GM12878 (cell line): ENCODE data around the gene DMWD. TPM values are rescaled to one million over a fixed set of nuclear protein-coding genes. Genes with fewer than 3 reads are reported as not detected.

Source experiments
- ATAC-seq: fragments of 200-7000 bp; cut with Tn5 transposase; 3 replicates; pipeline ENCODE4 v1.9.1; 2020; ENCODE audit warnings: mild to moderate bottlenecking, moderate library complexity
- BruUV-seq: library from RNA; stranded (reverse); fragments of 400-500 nt; replicated peaks from 2 replicates; lab custom pipeline; 2021; lab: Mats Ljungman, UMichigan
- CTCF ChIA-PET: fragments of 300-600 bp; sonication (Branson Sonifier 250); formaldehyde crosslinking; extraction: SDS; loops from one replicate; lab custom pipeline; 2021; ENCODE audit warnings: inconsistent platforms; lab: Yijun Ruan, JAX
- POLR2A ChIA-PET: fragments of 350-600 bp; formaldehyde crosslinking; extraction: SDS; loops from one replicate; lab custom pipeline; 2021; ENCODE audit warnings: inconsistent platforms; lab: Charles Lee
- RAD21 ChIA-PET: fragments of 300-600 bp; sonication (Branson Sonifier 250); formaldehyde crosslinking; loops from one replicate; lab custom pipeline; 2023; ENCODE audit warnings: antibody characterized with exemption; ENCODE audit not compliant: unreplicated experiment; lab: Charles Lee
- SMC1A ChIA-PET: fragments of 300-600 bp; sonication (Branson Sonifier 250); formaldehyde crosslinking; loops from one replicate; lab custom pipeline; 2023; ENCODE audit not compliant: unreplicated experiment, uncharacterized antibody; lab: Charles Lee
- DNase-seq: peaks from one replicate; pipeline ENCODE4 v3.0.0-alpha.2; 2011; ENCODE audit warnings: low read depth, low spot score
- FAIRE-seq: peaks from 3 replicates; lab custom pipeline; 2011; peaks lifted over from hg19 to GRCh38; lab: Jason Lieb, UNC
- H2AFZ ChIP-seq: 2 replicates; pipeline ENCODE4 v1.6.0; 2011; ENCODE audit warnings: low read depth, low read length, control low read depth; ENCODE audit not compliant: control insufficient read depth
- H3K27ac ChIP-seq: 2 replicates; pipeline ENCODE4 v1.5.1; 2011; ENCODE audit warnings: control low read depth; ENCODE audit not compliant: control insufficient read depth, insufficient read depth
- H3K27me3 ChIP-seq, 2 experiments: replicated peaks in 1 of 2; 2 replicates each; pipeline versions ENCODE4 v1.6.0 to v1.6.1; 2011; ENCODE audit warnings: low read length in 1 of 2; ENCODE audit not compliant: control insufficient read depth in 2 of 2, insufficient read depth in 2 of 2
- H3K36me3 ChIP-seq, 2 experiments: 2 replicates each; pipeline ENCODE4 v1.5.1; 2011; ENCODE audit warnings: low read length in 1 of 2; ENCODE audit not compliant: control insufficient read depth in 2 of 2, insufficient read depth in 2 of 2
- H3K4me1 ChIP-seq: 2 replicates; pipeline ENCODE4 v1.6.1; 2011; ENCODE audit warnings: mild to moderate bottlenecking, low read length, moderate library complexity, mixed read lengths; ENCODE audit not compliant: control insufficient read depth, insufficient read depth
- H3K4me2 ChIP-seq: 2 replicates; pipeline ENCODE4 v1.6.0; 2011; ENCODE audit warnings: control low read depth; ENCODE audit not compliant: control insufficient read depth, insufficient read depth
- H3K4me3 ChIP-seq: fragments of 200-600 bp; sonication (generic); 2 replicates; pipeline ENCODE4 v1.5.1; 2016
- H3K79me2 ChIP-seq: 2 replicates; pipeline ENCODE4 v1.6.0; 2011; ENCODE audit warnings: low read length; ENCODE audit not compliant: control insufficient read depth, insufficient read depth
- H3K9ac ChIP-seq: 2 replicates; pipeline ENCODE4 v1.8.0; 2011; ENCODE audit warnings: low read length, control low read depth, mixed read lengths; ENCODE audit not compliant: control insufficient read depth, insufficient read depth
- H3K9me3 ChIP-seq: replicated peaks from 3 replicates; pipeline ENCODE4 v1.5.1; 2011; ENCODE audit warnings: mild to moderate bottlenecking, low read length; ENCODE audit not compliant: control insufficient read depth, insufficient read depth
- H4K20me1 ChIP-seq: 2 replicates; pipeline ENCODE4 v1.6.0; 2011; ENCODE audit not compliant: control insufficient read depth, insufficient read depth
- ATF7 ChIP-seq: fragments of 450-650 bp; IDR thresholded peaks from 2 replicates; pipeline ENCODE4 v1.6.1; 2016; ENCODE audit warnings: low read depth, mild to moderate bottlenecking
- BHLHE40 ChIP-seq, 2 experiments: fragments of 450-650 bp in 1 of 2; IDR thresholded peaks; 2 replicates each; pipeline ENCODE4 v1.6.1; 2011 to 2017; ENCODE audit warnings: low read depth in 2 of 2, borderline replicate concordance in 1 of 2, improper control_type of control experiment in 1 of 2, low read length in 1 of 2, mild to moderate bottlenecking in 1 of 2
- CTCF ChIP-seq, 3 experiments: IDR thresholded peaks in 2 of 3; conservative IDR thresholded peaks in 1 of 3; 2 replicates each; pipeline ENCODE4 v1.5.1; 2011; ENCODE audit warnings: low read depth in 3 of 3, low read length in 3 of 3, mild to moderate bottlenecking in 3 of 3, control low read depth in 2 of 3, moderate library complexity in 2 of 3, inconsistent platforms in 1 of 3, mixed read lengths in 1 of 3; ENCODE audit not compliant: control insufficient read depth in 2 of 3, insufficient read depth in 1 of 3; ENCODE audit errors: extremely low read depth in 1 of 3
- ELK1 ChIP-seq: IDR thresholded peaks from 2 replicates; pipeline ENCODE4 v1.6.1; 2012; ENCODE audit warnings: low read depth, low read length, improper control_type of control experiment
- HCFC1 ChIP-seq: fragments of 150-350 bp; IDR thresholded peaks from 2 replicates; pipeline ENCODE4 v1.6.1; 2014; ENCODE audit warnings: low read length
- IKZF1 ChIP-seq: fragments of 450-650 bp; conservative IDR thresholded peaks from 2 replicates; pipeline ENCODE4 v1.6.1; 2017; ENCODE audit warnings: antibody characterized with exemption, mild to moderate bottlenecking
- IKZF2 ChIP-seq, 2 experiments: fragments of 450-650 bp; IDR thresholded peaks; 2 replicates each; pipeline ENCODE4 v1.6.1; 2017; ENCODE audit warnings: mild to moderate bottlenecking in 2 of 2, moderate library complexity in 2 of 2
- JUNB ChIP-seq: IDR thresholded peaks from 2 replicates; pipeline ENCODE4 v1.6.1; 2016; ENCODE audit warnings: antibody characterized with exemption, mild to moderate bottlenecking
- NBN ChIP-seq: fragments of 450-650 bp; IDR thresholded peaks from 2 replicates; pipeline ENCODE4 v1.6.1; 2016
- PKNOX1 ChIP-seq: fragments of 450-650 bp; IDR thresholded peaks from 2 replicates; pipeline ENCODE4 v1.6.1; 2016; ENCODE audit warnings: mild to moderate bottlenecking
- RAD21 ChIP-seq: IDR thresholded peaks from 2 replicates; pipeline ENCODE4 v1.6.1; 2011; ENCODE audit warnings: mild to moderate bottlenecking, low read depth, low read length, moderate library complexity; ENCODE audit not compliant: insufficient read depth
- RELA ChIP-seq: fragments of 450-650 bp; IDR thresholded peaks from 2 replicates; pipeline ENCODE4 v1.8.0; 2014; ENCODE audit warnings: borderline replicate concordance; ENCODE audit not compliant: partially characterized antibody
- SMARCA5 ChIP-seq: fragments of 450-650 bp; IDR thresholded peaks from 2 replicates; pipeline ENCODE4 v1.6.1; 2017; ENCODE audit warnings: mild to moderate bottlenecking
- SMC3 ChIP-seq: IDR thresholded peaks from 2 replicates; pipeline ENCODE4 v1.6.1; 2011; ENCODE audit warnings: low read length, improper control_type of control experiment, borderline replicate concordance
- SRF ChIP-seq, 2 experiments: IDR thresholded peaks; 2 replicates each; pipeline ENCODE4 v1.6.1; 2011; ENCODE audit warnings: low read depth in 2 of 2, low read length in 2 of 2, mild to moderate bottlenecking in 1 of 2, moderate library complexity in 1 of 2
- TCF12 ChIP-seq: IDR thresholded peaks from 2 replicates; pipeline ENCODE4 v1.6.1; 2011; ENCODE audit warnings: low read depth, mild to moderate bottlenecking, low read length
- TCF3 ChIP-seq: IDR thresholded peaks from 2 replicates; pipeline ENCODE4 v1.6.1; 2012; ENCODE audit warnings: low read depth, mild to moderate bottlenecking, low read length, borderline replicate concordance; ENCODE audit not compliant: insufficient read depth
- YY1 ChIP-seq: IDR thresholded peaks from 2 replicates; pipeline ENCODE4 v1.6.1; 2011; ENCODE audit warnings: low read depth, mild to moderate bottlenecking, low read length
- WGBS: methylation state at CpG from one replicate; pipeline ENCODE4 v1.1.6; 2016; ENCODE audit warnings: low lambda C conversion rate; ENCODE audit not compliant: insufficient replicate concordance, insufficient coverage; ENCODE audit errors: missing lambda C conversion rate; 5-methylcytosine and 5-hydroxymethylcytosine counted together
- in situ Hi-C: fragments of 300-500 bp; cut with MboI; formaldehyde crosslinking; loops from 9 replicates; pipeline ENCODE4 v1.14.3; 2018; ENCODE audit warnings: mixed read lengths
- intact Hi-C: fragments of 100-400 bp; cut with micrococcal nuclease; formaldehyde crosslinking; loops from one replicate; pipeline ENCODE4 v1.14.2; 2022; ENCODE audit not compliant: unreplicated experiment
- polyA plus RNA-seq, 11 experiments: library from polyadenylated mRNA; depleted of rRNA in 4 of 11; unstranded in 6 of 11; stranded (reverse) in 5 of 11; fragments of >200 nt; fragmentation: Nextera tagmentation in 4 of 11; fragmentation: Illumina TruSeq in 1 of 11; extraction: Ambion mirVana in 4 of 11; extraction: Trizol in 1 of 11; gene quantifications; 1 replicate in 1 of 11; 2 replicates in 10 of 11; pipeline versions ENCODE4 v1.2.1 to v1.2.3, GENCODE V29; 2011 to 2016; ENCODE audit warnings: inconsistent platforms in 2 of 11, missing spikeins in 2 of 11, low read depth in 1 of 11
- total RNA-seq, 4 experiments: library from RNA; depleted of rRNA in 3 of 4; stranded (reverse); fragments of >200 nt in 3 of 4; fragmentation: Illumina TruSeq in 1 of 4; extraction: Trizol in 1 of 4; gene quantifications; 2 replicates each; pipeline versions ENCODE4 v1.2.1 to v1.2.3, GENCODE V29; 2013 to 2021

Gene DMWD
- total and polyA plus RNA-seq, 10 of the 15 experiments (the other 5 are each of a cell fraction or from before 2014, with no cell fraction given): 3.5 to 56.0 (median 11.6) TPM

- TF ChIP-seq NBN (peak; percentile 44; the same call in 1 of the 2 replicates), RAD21 (peak; percentile 39; the same call in 1 of the 2 replicates), TCF3 (peak; percentile 70; the same call in 1 of the 2 replicates), PKNOX1 (peak; percentile 57), TCF12 (peak; percentile 70; the same call in 1 of the 2 replicates), CTCF (IDR thresholded peaks at IDR 0.05 in 2 of 3, conservative IDR thresholded peaks at IDR 0.05 in 1 of 3; ENCODE audit: control insufficient read depth in 2 of 3, extremely low read depth in 1 of 3, insufficient read depth in 1 of 3, low read depth in 3 of 3, low read length in 3 of 3) (peak; percentile 75 to 91 (median 85)), SMC3 (peak; percentile 73; the same call in 1 of the 2 replicates), RELA (peak; percentile 48), HCFC1 (no peak), SMARCA5 (peak; percentile 28; the same call in 1 of the 2 replicates), ATF7 (0 out of 2 replicates have a peak, but pooled peaks have one; percentile 27), YY1 (0 out of 2 replicates have a peak, but pooled peaks have one; percentile 35), ELK1 (no peak), IKZF1 (peak; percentile 51), IKZF2 (IDR thresholded peaks at IDR 0.05) (peak; percentile 21 to 52; a peak in 2 of 4 replicates), JUNB (no peak), BHLHE40 (IDR thresholded peaks at IDR 0.05; ENCODE audit: borderline replicate concordance in 1 of 2, low read depth in 2 of 2, low read length in 1 of 2) (0 out of 4 replicates have a peak, but pooled peaks of 1 of the 2 experiments have one; percentile 25), SRF (IDR thresholded peaks at IDR 0.05; ENCODE audit: low read depth in 2 of 2, low read length in 2 of 2) (no peak)
- TF ChIP-seq, all 136 proteins: peak for 14
- BruUV-seq: no TSS peak
- H3K9me3 ChIP-seq: no peaks in the 10 kb centered on the region
- 0% methylated on average over 10 of the region's 10 CpGs for WGBS
- H3K4me3 ChIP-seq: no peak overlapping the region
- SMC1A ChIA-PET: interaction anchor here (0.7 to 2.5 kb wide), 9 partner anchors 18 to 114 kb away, joined by 3 to 24 read pairs (median 4); partner anchors contain the start of genes QPCTL, SIX5 and SNRPD2
- H3K27me3 ChIP-seq: no peaks in the 10 kb centered on the region
- no peaks in the 10 kb centered on the region for H3K79me2 ChIP-seq
- POLR2A ChIA-PET: interaction anchor here (0.6 to 2.0 kb wide), 6 partner anchors 29 to 286 kb away, joined by 3 to 9 read pairs (median 3); no protein-coding TSS in a partner anchor
- H3K9ac ChIP-seq: no peak overlapping the region
- in situ Hi-C loops (no loop called here), intact Hi-C loops (loop anchor here (2.0 kb wide), 1 partner anchor 28 kb away; no protein-coding TSS in a partner anchor)
- FAIRE-seq (peak; percentile 41), DNase-seq (peak; percentile 23), ATAC-seq (peak; percentile 93)
- H3K4me1 ChIP-seq: peaks cover 8% of the 10 kb centered on the region
- CTCF ChIA-PET: interaction anchor here (0.6 to 8.1 kb wide), 28 partner anchors 8 to 360 kb away, joined by 3 to 110 read pairs (median 4); partner anchors contain the start of genes FBXO46, MYPOP, QPCTL and RSPH6A
- no peak overlapping the region for H3K27ac ChIP-seq
- no peaks in the 10 kb centered on the region for H4K20me1 ChIP-seq
- H3K4me2 ChIP-seq: 0 out of 2 replicates have a peak overlapping the region, but pooled peaks have one; percentile 4
- RAD21 ChIA-PET: interaction anchor here (0.8 to 4.8 kb wide), 4 partner anchors 27 to 158 kb away, joined by 3 to 63 read pairs (median 4); partner anchors contain the start of gene SIX5
- H2AFZ ChIP-seq: no peak overlapping the region
- H3K36me3 ChIP-seq: no peaks in the 10 kb centered on the region
These were observed 6.4 kb upstream of the DMWD start for GRCh38 chr19:45798995-45799517.
